NCI-H2196 treated with DMSO at 0.1 percent for 48 hours (cell line): Measurements from ENCODE around the gene MEOX1.
"Not testable (repeated sequence)": the region's sequence is repeated elsewhere in the genome, so short reads cannot be mapped to it uniquely, and the experiment has no call there.

Experiments
- DNase-seq: peaks from one replicate; lab custom pipeline; 2025; ENCODE audit not compliant: unreplicated experiment; lab: John Stamatoyannopoulos, UW

Gene MEOX1

DNA sequence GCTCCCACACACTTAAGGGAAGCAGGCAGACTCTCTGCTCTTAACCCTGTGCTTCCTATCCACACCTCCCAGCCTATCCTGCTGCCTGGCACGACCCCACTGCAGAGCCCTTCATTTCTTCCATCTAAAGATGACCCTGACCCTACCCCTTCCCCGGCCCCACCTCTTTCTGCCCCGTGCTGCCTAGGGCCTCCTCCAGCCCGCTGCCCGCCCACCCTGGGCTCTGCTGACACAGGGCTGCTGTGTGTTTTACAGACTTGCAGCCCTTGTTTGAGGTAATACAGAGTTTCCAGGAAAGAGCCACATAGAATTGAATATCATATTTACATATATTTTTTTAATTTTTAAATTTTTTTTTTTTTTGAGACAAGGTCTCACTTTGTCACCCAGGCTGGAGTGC is 42.0 kb downstream of the MEOX1 start:
- DNase-seq = no peak

GRCh38 chr17:43618276-43618675 is 43.4 kb downstream of the MEOX1 start:
- no peak for DNase-seq

GRCh38 chr17:43616852-43617251 is 44.9 kb downstream of the MEOX1 start:
- no peak for DNase-seq

DNA sequence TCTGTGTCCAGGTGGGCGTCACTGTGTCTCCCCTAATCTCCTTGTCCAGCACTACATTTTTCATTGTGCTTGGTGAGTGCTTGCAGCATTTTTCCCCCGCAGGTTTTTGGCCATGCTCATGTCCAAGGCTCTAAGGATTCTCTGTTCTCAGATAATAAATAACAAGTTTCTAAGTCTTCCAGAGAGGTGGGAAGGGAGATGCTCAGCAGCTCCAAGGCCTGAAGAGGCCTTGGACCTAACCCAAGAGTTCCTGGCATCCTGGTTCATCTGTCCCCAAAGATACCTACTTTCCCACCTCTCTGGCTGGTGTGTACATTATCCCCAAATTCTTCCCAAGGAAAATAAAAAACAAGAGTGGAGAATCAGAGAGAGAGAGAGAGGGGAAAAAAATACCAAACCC is 45.3 kb downstream of the MEOX1 start:
- DNase-seq = no peak

- no peak for DNase-seq
Observed at GRCh38 chr17:43616029-43616351, 45.7 kb downstream of the MEOX1 start.

DNA sequence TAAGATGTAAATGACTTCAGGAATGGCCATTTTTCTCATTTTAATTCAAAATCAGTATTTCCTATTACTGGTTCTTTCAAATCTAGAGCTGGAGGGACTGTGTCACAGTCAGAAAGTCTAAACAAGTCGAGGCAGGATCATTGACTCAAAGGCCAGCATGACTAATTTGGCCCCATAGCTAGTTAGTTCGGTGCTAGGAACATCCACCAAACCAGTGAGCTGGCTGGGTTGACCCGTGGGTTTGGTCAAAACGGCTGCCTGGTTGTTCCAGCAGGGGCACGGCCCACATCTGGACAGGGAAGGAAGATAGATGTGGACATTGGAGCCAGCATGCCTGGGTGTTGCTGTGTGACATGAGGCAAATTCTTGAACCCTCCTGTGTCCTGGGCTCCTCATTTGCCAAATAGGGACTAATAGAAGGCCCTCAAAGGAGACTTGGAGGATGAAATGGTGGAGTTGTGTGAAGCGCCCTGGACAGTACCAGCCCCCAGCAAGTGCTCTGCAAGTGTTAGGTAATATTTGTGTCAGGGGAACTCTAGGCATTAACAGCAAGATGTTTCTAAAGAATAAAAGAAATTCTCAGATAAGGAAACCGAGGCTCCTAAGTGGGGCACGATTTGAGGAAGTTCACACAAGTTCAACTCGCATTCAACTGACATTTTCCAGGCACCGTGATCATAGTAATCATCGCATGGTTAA is 46.2 kb downstream of the MEOX1 start:
- no peak for DNase-seq

- DNase-seq = no peak
Observed at GRCh38 chr17:43614561-43614960, 47.2 kb downstream of the MEOX1 start.

- DNase-seq = no peak
Observed at GRCh38 chr17:43613917-43614316, 47.8 kb downstream of the MEOX1 start.

DNA sequence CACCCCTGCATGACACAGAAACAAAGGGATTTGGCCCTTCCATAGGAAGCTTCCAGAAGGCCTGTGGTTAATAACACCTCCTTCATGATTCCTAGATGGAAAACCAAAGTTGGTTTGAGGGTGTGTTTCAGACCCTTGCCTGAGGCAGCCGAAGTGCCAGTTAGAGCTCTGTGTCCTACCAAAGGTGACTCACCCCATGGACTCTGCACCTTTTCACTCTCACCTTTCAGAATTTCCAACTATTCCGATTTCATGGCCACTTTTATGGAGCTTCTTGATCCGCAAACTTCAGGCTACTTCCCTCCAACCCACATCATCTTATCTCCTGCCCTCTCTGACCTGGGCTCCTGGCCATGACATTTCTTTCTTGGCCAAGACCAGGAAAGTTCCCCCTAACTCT is 49.2 kb downstream of the MEOX1 start:
- DNase-seq = no peak

DNA sequence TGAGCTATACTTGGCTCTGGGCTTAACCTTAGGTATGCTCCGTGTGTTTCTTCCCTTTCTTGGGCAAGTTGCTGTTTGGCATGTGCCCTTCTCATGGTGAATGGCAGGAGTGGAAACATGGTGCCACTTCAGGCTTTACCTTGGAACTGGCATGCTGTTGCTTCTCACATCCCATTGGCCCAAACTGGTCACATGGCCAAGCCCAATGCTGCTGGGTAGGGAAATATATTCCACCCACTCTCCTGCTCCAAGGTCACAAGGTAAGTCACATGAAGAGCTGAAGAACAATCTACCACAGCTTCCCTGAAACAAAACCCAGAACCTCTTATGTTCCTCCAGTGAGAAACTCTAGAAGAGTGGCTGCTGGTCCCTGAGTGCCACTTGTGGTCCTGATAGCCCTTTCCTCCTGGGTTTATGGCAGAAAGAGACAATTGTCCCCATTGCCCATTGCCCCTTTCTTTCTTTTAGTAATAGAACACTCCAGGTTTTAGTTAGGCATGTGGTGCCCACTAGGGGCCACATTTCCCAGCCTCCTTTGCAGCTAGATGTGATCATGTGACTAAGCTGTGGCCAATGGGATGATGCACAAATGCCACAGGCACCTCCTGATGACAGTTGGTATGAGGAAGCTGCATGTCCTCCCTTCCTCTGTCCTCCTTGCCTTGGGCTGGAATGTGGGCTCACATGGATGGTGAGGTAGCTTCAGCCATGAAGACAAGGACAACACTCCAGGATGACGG is 50.3 kb downstream of the MEOX1 start:
- no peak for DNase-seq

DNA sequence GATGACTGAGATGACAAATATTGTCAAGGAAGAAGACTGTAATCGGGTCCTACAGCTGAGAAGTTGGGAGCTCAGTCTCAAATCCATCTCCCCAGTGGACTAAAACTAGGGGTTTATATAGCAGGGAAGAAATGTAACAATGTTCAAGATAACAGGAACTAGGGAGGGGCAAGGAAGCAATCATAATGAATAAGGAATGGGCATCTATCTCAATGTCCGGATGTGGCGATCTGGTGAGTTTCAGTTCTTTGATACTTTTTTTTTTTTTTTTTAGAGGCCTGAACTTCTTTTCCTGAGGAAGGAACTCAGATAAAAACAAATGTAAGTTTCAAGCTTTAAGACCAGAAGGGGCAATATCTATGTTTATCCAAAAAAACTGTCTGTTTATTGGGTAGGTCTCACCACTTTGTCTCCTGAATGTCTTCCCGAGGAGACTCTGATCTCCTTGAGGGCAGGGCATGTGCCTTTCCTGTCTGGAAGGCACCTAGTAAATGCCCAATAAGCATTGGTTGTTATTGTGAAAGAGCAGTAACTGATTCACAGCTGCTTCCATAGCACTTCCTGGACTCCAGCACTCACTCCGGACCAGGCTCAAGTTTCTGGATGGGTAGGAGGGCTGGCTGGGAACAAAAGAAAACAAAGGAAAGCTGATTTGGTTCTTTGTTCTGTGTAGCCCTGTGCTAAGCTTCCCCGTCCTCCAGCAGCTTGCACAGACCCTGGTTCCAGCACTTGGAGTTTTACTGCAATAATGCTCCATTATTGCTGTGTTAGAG is 51.9 kb downstream of the MEOX1 start:
- DNase-seq = no peak

DNA sequence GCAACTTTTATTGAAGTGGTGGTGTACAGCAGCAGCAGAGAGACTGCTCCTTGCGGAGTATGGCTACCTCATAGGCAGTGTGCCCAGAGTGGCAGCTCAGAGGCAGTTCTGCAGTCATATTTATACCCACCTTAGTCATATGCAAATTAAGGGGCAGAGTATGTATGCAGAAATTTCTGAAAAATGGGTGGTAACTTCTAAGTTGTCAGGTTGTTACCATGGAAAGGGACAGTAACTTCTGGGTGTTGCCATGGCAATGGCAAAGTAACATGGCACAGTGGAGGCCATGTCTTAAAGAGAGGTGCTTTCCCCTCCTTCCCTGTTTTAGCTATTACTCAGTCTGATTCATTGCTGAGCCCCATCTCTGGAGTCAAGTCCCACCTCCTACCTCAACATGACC is 53.4 kb downstream of the MEOX1 start:
- DNase-seq = no peak

- no peak for DNase-seq
Observed at GRCh38 chr17:43604549-43604948, 57.2 kb downstream of the MEOX1 start.

DNA sequence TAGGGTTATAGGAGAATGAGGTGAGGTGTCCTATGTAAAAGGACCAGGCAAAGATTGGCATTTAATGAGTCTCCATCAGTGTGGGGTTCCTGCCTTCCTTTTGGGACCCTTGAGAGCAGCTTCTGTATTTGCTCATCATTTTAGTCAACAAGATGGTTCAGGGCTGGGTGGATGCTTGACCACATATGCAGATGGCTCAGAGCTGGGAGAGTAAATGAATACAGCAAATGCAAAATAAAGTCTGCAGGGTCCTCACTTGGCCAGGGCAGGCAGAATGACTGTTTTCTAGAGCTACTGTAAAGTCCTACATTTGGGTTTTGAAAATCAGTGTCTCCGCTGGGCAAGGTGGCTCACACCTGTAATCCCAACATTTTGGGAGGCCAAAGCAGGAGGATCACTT is 58.4 kb downstream of the MEOX1 start:
- no peak for DNase-seq

DNA sequence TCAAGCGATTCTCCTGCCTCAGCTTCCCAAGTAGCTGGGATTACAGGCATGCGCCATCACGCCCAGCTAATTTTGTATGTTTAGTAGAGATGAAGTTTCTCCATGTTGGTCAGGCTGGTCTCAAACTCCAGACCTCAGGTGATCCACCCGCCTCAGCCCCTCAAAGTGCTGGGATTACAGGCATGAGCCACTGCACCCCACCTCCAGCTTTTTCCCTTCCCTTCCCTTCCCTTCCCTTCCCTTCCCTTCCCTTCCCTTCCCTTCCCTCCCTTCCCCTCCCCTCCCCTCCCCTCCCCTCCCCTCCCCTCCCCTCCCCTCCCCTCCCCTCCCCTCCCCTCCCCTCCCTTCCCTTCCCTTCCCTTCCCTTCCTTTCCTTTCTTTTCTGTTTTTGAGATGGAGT is 59.2 kb downstream of the MEOX1 start:
- DNase-seq = not testable (repeated sequence)

- DNase-seq = no peak
Observed at GRCh38 chr17:43601280-43602039, 60.3 kb downstream of the MEOX1 start.

DNA sequence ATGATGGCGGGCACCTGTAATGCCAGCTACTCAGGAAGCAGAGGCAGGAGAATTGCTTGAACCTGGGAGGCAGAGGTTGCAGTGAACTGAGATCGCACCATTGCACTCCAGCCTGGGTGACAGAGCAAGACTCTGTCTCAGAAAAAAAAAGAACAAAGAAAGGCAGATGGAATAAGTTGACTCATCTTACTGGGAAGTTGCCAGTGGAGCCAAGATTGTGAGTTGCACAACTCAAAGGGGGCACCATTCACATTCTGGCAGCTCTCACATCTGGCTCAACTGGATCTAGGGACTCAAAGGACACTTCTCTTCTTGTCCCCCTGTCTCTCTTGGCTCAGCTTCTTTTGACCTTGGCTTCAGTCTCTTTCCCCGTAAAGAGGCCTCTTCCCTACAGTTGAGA is 61.9 kb downstream of the MEOX1 start:
- DNase-seq = no peak

DNA sequence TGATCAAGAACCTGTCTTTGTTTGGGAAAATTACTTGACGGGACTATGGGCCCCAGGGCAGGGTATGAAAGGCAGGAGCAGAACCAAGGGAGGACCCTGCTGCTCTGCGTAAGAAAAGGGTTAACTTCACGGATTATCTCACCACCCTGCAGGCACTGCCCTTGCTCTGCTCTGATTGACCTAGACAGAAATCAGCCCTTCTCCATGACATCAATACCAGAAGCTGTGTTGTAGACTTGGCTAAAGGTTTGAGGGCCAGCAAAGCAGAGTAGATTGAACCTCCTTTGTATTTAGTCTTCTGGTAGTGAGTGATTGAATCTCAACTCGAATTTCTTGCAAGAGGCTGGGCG is 62.7 kb downstream of the MEOX1 start:
- no peak for DNase-seq

GRCh38 chr17:43598357-43599045 is 63.2 kb downstream of the MEOX1 start:
- DNase-seq = no peak

DNA sequence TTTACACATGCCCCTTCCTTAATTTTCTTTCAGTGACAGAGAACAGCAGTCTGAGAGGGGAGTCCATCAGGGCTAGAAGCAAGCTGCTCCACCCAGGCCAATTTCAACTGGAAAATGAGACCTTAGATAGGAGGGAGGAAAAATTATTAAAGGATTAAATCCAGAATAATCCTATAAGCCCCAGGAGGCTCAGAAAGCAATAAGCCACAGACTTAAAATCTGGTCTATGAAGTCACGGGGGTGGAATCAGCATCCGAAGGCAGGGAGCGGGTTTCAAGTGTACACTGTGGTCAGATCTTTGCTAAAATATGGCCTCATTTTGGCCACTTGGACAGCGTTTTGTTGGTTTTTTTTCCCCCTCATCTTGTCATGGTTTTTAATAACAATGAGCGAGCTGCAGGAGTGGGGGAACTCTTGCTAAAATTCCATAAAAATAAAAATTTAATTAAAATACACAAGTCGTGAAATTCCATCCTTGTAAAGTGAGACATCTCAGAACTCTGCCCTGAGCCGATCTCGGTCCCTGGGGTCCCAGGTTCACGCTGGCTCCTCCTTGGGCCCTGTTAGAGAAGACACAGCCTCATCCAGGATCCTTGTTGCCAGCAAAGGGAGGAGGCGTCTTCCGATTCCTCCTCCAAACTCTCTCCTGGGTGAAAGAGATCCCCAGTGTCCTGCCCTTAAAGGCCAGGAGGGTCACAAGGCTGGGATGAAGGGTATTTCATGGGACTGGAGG is 63.9 kb downstream of the MEOX1 start:
- no peak for DNase-seq
